Prostate gland (tissue), 2 donors: ENCODE results near the gene HSD17B8. TPM values are rescaled to one million over a fixed set of nuclear protein-coding genes. Genes with fewer than 3 reads are reported as not detected.

Experiments
- DNase-seq: peaks from one replicate; pipeline ENCODE4 v3.0.0-alpha.2; 2019; ENCODE audit warnings: low spot score
- H3K27ac ChIP-seq, 2 donors: fragments of 200-600 bp; sonication (generic); 2 replicates each; pipeline ENCODE4 v1.5.1; 2017 to 2019
- H3K27me3 ChIP-seq: fragments of 200-600 bp; sonication (generic); replicated peaks from 2 replicates; pipeline ENCODE4 v1.5.1; 2019; ENCODE audit not compliant: insufficient read depth
- H3K36me3 ChIP-seq, 2 donors: fragments of 200-600 bp; sonication (generic); 1 replicate in 1 of 2; 2 replicates in 1 of 2; pipeline versions ENCODE4 v1.5.1 to v1.8.1; 2017 to 2019
- H3K4me1 ChIP-seq: fragments of 200-600 bp; sonication (generic); replicated peaks from 2 replicates; pipeline ENCODE4 v1.5.1; 2019
- H3K4me3 ChIP-seq, 2 donors: fragments of 200-600 bp; sonication (generic); 2 replicates each; pipeline ENCODE4 v1.5.1; 2017 to 2019
- H3K9me3 ChIP-seq: fragments of 200-600 bp; sonication (generic); 2 replicates; pipeline ENCODE4 v1.5.1; 2017
- CTCF ChIP-seq, 4 experiments: fragments of 200-600 bp in 2 of 4; fragments of 450-650 bp in 2 of 4; sonication (generic) in 2 of 4; IDR thresholded peaks; 1 replicate in 3 of 4; 2 replicates in 1 of 4; pipeline ENCODE4 v1.5.1; 2016 to 2019; ENCODE audit warnings: antibody characterized with exemption in 4 of 4, mild to moderate bottlenecking in 2 of 4, moderate library complexity in 2 of 4
- POLR2A ChIP-seq: fragments of 450-650 bp; IDR thresholded peaks from one replicate; pipeline ENCODE4 v1.6.1; 2016; ENCODE audit warnings: antibody characterized with exemption, mild to moderate bottlenecking
- POLR2AphosphoS5 ChIP-seq: sonication (generic); formaldehyde crosslinking; IDR thresholded peaks from one replicate; pipeline ENCODE4 v1.6.1; 2017; ENCODE audit warnings: antibody characterized with exemption
- WGBS: methylation state at CpG from one replicate; pipeline ENCODE4 v1.1.5; 2018; 5-methylcytosine and 5-hydroxymethylcytosine counted together
- intact Hi-C: fragments of 100-400 bp; cut with DNase I; formaldehyde crosslinking; loops from one replicate; pipeline ENCODE4 v1.14.2; 2022
- total RNA-seq, 2 donors: library from RNA; depleted of rRNA; stranded (reverse); fragments of >200 nt; gene quantifications; one replicate each; pipeline ENCODE4 v1.1.0, GENCODE V29; 2016

The HSD17B8 gene
- total RNA-seq, 2 donors from 2014 or later = 21.9 to 43.7 TPM

- TF ChIP-seq POLR2A (no peak), POLR2AphosphoS5 (no peak), CTCF (IDR thresholded peaks at IDR 0.05) (no peak)
- H3K27ac ChIP-seq = no peak overlapping the region
- no peak for DNase-seq
- intact Hi-C loops = loop anchor here (5.0 kb wide), 1 partner anchor 32 kb away; no protein-coding TSS in a partner anchor
- no peak overlapping the region for H3K4me3 ChIP-seq
- H3K27me3 ChIP-seq = no peaks in the 10 kb centered on the region
- 73% methylated on average over 14 of the region's 14 CpGs for WGBS
- no peaks in the 10 kb centered on the region for H3K4me1 ChIP-seq
- no peaks in the 10 kb centered on the region for H3K9me3 ChIP-seq
- H3K36me3 ChIP-seq = no peaks in the 10 kb centered on the region
These were observed 39.6 kb upstream of the HSD17B8 start for GRCh38 chr6:33164665-33165373.

- no peak for DNase-seq
- Histone ChIP-seq H3K36me3 (no peaks in the 10 kb centered on the region), H3K4me1 (no peaks in the 10 kb centered on the region), H3K9me3 (no peaks in the 10 kb centered on the region), H3K4me3 (no peak overlapping the region), H3K27me3 (no peaks in the 10 kb centered on the region), H3K27ac (no peak overlapping the region)
- TF ChIP-seq POLR2A = no peak
- TF ChIP-seq POLR2AphosphoS5 = no peak
- no peak for TF ChIP-seq CTCF (IDR thresholded peaks at IDR 0.05)
- WGBS = 88% methylated on average over 17 of the region's 17 CpGs
- intact Hi-C loops = no loop called here
These were observed 38.7 kb upstream of the HSD17B8 start for GRCh38 chr6:33165581-33166258.

- TF ChIP-seq POLR2A (no peak), POLR2AphosphoS5 (no peak), CTCF (IDR thresholded peaks at IDR 0.05) (no peak)
- Histone ChIP-seq H3K36me3 (no peaks in the 10 kb centered on the region), H3K27ac (no peak overlapping the region), H3K9me3 (no peaks in the 10 kb centered on the region), H3K27me3 (no peaks in the 10 kb centered on the region), H3K4me3 (no peak overlapping the region), H3K4me1 (no peaks in the 10 kb centered on the region)
- WGBS = 85% methylated on average over 6 of the region's 6 CpGs
- DNase-seq = no peak
- intact Hi-C loops = no loop called here
These were observed 38.1 kb upstream of the HSD17B8 start for GRCh38 chr6:33166363-33166762.

- Histone ChIP-seq H3K27ac (no peak overlapping the region), H3K9me3 (no peaks in the 10 kb centered on the region), H3K36me3 (no peaks in the 10 kb centered on the region), H3K27me3 (no peaks in the 10 kb centered on the region), H3K4me3 (no peak overlapping the region), H3K4me1 (no peaks in the 10 kb centered on the region)
- DNase-seq = no peak
- intact Hi-C loops = no loop called here
- TF ChIP-seq POLR2A (no peak), CTCF (IDR thresholded peaks at IDR 0.05) (no peak), POLR2AphosphoS5 (no peak)
- 89% methylated on average over 6 of the region's 7 CpGs for WGBS
These were observed 37.6 kb upstream of the HSD17B8 start for GRCh38 chr6:33166811-33167210.
